AML-193 (cell line): ENCODE data around the gene GUCD1.

Source experiments
- DNase-seq, 2 experiments: peaks; one replicate each; lab custom pipeline; 2025; lab: John Stamatoyannopoulos, UW

Gene GUCD1

DNA sequence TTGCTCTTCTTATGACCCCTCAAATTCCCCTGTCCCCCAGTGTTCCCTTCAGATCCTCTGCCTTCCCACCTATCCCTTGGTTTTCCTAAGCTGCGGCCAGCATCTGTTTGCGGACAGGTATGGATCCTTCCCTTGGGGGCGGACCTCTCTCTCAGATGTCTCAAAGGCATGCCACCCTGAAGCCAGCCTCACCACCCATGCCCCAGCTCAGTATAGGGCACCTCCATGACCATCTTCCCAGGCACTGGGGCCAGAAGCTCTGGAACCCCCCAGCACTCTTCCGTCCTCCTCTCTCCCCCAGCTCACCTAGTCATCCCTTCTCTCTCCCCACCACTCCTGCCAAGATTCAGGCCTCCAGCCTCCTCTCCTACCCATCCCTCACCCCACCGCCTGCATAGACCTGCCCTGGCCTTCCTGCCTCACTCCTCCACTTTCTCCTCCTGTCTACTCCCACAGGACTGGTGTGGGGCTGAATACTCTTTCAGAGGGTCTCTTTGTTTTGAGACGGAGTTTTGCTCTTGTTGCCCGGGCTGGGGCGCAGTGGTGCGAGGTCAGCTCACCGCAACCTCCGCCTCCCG, 35.7 kb upstream of the GUCD1 start:
- no peak for DNase-seq

- DNase-seq: no peak
These were observed 34.6 kb upstream of the GUCD1 start for GRCh38 chr22:24589518-24590030.

GRCh38 chr22:24588757-24589481, 34.0 kb upstream of the GUCD1 start:
- DNase-seq: no peak

GRCh38 chr22:24588381-24588756, 33.4 kb upstream of the GUCD1 start:
- no peak for DNase-seq

- no peak for DNase-seq
These were observed 33.0 kb upstream of the GUCD1 start for GRCh38 chr22:24587948-24588347.

GRCh38 chr22:24587251-24587650, 32.3 kb upstream of the GUCD1 start:
- no peak for DNase-seq

DNA sequence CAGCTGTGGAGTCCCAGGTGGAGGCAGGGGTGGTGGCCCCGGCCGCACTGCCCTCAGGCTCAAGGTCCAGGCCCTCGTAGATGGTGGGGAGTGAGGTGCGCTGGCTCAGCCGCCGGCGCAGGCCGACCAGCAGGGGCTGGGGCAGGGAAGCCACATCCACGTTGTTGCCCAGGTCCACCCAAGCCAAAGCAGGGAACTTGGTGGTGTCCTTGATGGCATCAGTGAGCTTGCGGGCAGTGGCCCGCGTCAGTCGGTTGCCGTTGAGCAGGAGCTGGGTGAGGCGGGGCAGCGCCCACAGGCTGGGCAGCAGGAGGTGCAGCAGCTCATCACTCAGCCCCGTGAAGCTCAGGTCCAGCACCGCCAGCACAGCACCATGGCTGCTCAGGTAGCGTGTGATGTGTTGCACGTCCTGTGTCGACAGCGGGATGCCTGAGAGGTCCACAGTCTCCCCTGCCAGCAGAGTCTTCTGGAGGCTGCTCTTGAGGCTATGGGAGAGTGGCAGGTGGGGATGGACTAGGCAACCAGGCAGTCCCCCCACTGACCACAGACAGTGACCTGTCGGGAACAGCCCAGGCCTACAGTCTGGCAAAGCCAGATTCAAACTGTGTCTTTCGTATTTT, 31.1 kb upstream of the GUCD1 start:
- DNase-seq: no peak

DNA sequence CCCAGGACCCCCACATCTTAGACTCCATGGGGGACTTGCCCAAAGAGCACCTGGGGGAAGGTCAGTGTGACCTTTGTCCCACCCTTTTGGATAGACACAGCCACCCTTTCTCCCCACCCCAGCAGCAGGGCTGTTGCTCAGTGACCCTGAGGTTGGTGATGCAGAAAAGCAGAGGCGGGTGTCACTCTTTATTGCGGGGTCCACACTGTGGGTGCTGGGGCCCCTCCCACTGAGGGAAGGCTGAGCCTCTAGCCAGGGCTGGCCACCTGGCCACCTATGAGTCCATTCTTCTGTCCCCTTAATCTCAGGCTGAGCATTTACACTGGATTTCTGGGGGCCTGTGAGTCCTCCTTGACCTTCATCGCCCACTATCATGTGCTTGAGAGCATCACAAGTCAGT, 30.5 kb upstream of the GUCD1 start:
- no peak for DNase-seq

DNA sequence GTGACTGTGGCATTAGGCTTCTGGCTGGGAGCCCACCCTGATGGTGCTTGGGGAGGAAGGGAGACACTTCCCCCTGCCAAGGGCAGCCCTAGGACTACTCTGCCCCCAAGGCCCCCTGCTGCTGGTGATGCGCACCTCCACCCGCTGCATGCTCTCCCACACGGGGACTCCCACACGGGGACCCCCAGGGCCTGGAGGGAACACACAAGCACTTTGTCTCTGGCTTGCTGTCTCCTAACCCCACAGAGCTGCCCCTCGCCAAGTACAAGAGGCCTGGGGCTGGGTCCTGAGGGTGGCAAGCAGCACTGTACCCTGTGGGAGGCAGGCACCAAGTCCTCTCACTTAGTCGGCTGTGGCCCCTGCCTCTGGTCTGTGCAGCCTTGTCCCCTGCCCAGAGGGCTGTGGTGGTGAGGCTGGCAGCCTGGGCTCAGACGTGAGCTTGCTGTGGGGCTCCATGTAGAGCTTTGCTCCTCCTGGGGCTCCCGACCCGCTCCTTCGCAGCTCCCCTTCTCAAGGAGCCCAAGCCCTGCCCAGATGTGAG, 30.0 kb upstream of the GUCD1 start:
- no peak for DNase-seq

GRCh38 chr22:24584166-24584790, 29.3 kb upstream of the GUCD1 start:
- DNase-seq: no peak

DNA sequence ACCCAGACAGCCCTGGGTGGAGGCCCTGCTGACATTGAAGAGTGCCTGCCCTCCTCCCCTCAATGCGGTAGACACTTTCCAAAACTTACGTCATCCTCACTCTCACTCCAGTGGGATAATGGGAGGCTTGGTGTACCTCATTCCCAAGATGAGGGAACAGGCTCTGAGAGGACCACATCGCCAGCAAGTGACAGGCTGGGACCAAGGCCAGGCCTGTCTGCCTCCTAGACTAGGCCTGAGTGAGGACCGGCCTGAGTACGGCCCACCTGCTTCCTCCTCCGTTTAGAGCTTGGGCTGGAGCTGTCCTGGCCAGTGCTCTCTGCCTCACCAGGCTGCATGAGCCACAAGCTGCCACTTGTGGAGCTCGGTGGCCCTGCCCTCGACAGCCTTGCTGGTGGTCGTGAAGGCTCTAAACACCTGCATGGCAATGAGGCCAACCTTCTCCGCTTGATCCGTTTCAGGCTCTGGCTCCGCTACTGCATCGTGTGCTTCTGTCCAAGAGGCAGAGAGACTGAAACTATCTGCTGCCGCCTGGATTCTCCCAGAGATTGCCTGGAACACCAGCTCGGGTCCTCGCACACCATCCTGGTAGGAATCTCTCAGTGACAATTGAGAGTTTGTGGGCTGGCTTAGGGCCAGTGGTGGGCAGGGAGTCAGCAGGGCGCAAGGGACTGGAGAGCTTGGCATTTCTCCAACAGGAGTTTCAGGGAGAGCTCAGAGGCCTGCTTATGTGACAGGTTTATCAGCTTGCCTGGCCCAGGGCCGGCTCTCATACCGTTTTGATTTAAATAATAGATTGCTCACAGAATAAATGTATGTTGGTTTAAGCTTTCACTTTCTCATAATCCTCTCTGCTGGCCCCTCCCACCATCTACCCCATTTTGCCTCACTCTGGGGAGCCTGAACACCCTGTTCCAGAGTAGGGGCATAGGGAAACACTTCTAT, 28.6 kb upstream of the GUCD1 start:
- DNase-seq: no peak

- no peak for DNase-seq
These were observed 27.3 kb upstream of the GUCD1 start for GRCh38 chr22:24582056-24582814.

DNA sequence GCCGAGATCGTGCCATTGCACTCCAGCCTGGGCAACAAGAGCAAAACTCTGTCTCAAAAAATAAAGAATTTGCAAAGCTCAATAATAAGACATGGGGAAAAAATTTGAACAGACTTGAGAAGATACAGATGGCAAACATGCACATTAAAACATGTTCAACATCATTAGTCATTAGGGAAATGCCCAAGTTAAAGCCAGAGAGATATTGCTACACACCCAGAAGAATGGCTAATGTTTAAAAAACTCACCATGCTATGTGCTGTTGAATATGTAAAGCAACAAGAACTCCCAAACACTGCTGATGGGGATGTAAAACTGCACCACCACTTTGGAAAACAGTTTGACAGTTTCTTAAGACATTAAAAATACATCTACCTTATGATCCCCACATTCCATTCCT, 25.3 kb upstream of the GUCD1 start:
- peak in 1 of 2 experiments; percentile 6 for DNase-seq

GRCh38 chr22:24579258-24579601, 24.3 kb upstream of the GUCD1 start:
- DNase-seq: no peak

GRCh38 chr22:24578355-24579257, 23.7 kb upstream of the GUCD1 start:
- DNase-seq: no peak

DNA sequence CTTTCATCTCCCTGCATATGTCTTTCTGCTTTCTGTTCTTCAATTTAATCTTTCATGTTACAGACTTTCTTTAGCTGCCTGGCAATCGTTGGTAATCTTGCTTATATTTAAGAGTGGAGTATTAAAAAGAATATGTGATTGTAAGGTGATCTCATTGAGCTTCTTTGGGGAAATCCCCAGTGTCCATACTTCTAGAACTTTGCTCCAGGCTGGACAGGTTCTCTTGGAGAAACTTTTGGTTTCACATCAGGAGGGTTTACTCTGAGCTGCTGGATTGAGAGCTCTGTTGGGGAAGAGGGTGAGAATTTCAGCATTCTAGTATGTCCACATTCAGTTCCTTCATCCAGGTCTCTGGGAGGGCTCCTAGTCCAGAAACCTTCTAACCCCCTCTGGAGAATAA, 21.8 kb upstream of the GUCD1 start:
- no peak for DNase-seq

- no peak for DNase-seq
These were observed 16.3 kb upstream of the GUCD1 start for GRCh38 chr22:24571266-24571665.

GRCh38 chr22:24567668-24568067, 12.7 kb upstream of the GUCD1 start:
- DNase-seq: no peak

DNA sequence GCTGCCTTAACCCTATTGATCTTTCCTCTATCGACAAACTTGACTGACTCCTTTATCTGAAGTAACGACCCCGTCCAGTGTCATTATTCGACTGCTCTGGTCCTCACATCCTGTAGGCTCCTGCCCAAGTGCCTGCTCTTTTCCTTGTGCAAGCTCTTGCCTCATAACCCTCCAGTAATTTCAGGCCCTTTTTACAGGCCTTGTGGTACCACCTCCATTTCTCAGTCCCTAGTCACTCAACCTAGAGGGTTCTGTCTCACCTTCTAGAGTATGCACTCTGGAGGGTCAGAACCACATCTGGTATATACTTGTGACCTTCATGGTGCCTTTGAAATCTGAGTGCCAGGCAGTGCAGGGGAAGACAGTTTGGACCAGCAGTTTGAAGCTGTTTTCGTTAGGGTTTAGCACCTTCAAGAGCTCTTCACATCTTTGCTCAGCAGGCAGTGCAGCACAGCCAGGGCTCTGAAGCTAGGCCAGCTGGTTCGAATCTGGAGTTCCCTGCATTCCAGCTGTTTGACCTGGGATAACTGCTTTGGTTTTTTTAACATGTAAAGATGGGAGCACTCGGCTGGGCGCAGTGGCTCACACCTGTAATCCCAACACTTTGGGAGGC, 12.1 kb upstream of the GUCD1 start:
- no peak for DNase-seq
